HG03108 (cell line): Measurements from ENCODE around the gene NCKIPSD.

Experiments used
- ATAC-seq: cut with Tn5 transposase; IDR thresholded peaks from one replicate; pipeline ENCODE4 v1.9.1; 2021; ENCODE audit warnings: moderate library complexity; ENCODE audit not compliant: unreplicated experiment

NCKIPSD gene

DNA sequence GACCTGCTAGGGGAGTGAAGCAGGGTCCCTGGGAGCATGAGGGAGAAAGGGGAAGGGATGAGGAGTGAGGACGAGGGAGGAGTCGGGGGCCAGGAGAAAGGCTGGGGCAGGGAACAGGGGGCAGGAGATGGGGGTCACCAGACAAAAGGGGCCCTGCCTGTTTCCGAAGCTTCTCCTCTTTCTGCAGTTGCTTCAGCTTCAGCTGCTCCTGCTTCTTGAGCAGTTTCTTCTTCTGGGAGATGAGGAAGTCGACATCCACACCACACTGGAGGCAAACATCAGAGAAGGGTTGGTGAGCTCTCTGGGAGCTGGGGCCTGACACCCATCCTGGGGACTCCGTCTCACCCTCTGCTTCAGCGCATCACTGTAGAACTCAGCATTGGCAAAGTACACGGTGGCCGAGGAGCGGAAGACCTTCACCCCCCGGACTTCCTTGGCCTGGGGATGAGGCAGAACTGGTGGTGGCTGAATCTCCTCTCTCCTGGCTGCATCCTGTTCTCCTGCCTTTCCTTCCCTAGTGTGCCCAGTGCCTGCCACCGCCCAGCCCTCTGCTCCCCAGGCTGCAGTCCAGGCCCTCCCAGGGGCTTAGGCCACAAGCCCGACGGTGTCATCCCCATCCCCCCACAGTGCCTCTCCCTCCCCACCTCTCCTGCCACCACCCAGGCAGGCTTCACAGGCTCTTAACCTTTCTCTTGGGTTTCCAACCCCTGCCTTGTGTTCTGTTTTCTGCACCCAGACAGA is 57.3 kb downstream of the NCKIPSD start:
- no peak for ATAC-seq

GRCh38 chr3:48625600-48625999 is 60.1 kb downstream of the NCKIPSD start:
- no peak for ATAC-seq

GRCh38 chr3:48624767-48625166 is 60.9 kb downstream of the NCKIPSD start:
- no peak for ATAC-seq

DNA sequence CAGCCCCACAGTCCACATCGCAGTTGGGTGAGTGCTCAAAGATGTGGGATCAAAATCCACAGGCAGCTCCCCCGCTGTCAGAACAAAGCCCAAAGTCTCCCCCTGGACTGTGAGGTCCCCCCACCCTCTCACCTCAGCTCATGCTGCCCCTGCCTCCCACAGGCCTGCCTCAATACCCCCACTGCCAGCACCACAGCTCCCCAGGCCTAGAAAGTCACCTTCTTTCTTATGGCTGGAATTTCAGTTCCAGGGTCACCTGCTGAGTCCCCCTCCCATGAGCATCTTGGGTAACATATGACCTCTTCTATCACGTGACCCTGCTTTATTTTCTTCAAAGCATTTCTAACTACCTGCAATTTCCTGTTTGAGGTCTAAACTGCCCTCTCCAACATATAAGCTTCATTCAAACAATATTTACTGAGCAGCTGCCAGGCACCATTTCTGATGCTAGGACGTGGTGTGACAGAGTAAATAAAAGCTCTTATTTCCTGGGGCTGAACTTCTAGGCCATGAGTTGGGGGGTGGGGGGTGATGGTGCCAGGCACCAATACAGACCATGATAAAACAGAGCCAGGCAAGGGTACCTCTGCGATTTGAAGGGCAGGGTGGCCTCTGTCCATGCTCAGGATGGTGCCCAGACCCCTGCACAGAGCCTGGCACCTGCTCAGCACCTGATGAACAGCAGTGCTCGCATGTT is 61.7 kb downstream of the NCKIPSD start:
- ATAC-seq: no peak
